H1 (cell line): Measurements from ENCODE around the gene STH.

ENCODE experiments used
- CHD1 ChIP-seq: IDR thresholded peaks from 2 replicates; pipeline ENCODE4 v1.6.1; 2012; ENCODE audit warnings: low read depth, low read length, improper control_type of control experiment
- GABPA ChIP-seq: IDR thresholded peaks from 2 replicates; pipeline ENCODE4 v1.6.1; 2011; ENCODE audit warnings: mild to moderate bottlenecking, low read length, moderate library complexity, borderline replicate concordance; ENCODE audit not compliant: insufficient read depth
- HDAC2 ChIP-seq, 2 experiments: fragments of 300-600 bp in 1 of 2; sonication (generic) in 1 of 2; IDR thresholded peaks; 2 replicates each; pipeline ENCODE4 v1.6.1; 2011 to 2012; ENCODE audit warnings: low read depth in 2 of 2, low read length in 2 of 2, mild to moderate bottlenecking in 2 of 2, moderate library complexity in 2 of 2, borderline replicate concordance in 1 of 2, inconsistent platforms in 1 of 2
- POLR2A ChIP-seq, 2 experiments: IDR thresholded peaks; 1 replicate in 1 of 2; 2 replicates in 1 of 2; pipeline ENCODE4 v1.6.1; 2011; ENCODE audit warnings: low read depth in 2 of 2, low read length in 2 of 2, mild to moderate bottlenecking in 2 of 2; ENCODE audit errors: control extremely low read depth in 1 of 2
- RFX5 ChIP-seq: IDR thresholded peaks from 2 replicates; pipeline ENCODE4 v1.6.1; 2011; ENCODE audit warnings: low read depth, low read length, improper control_type of control experiment, borderline replicate concordance
- RNF2 ChIP-seq: fragments of 200-900, 300-1000 bp; sonication (generic); IDR thresholded peaks from 2 replicates; pipeline ENCODE4 v1.7.1; 2016; ENCODE audit warnings: borderline replicate concordance, low read depth, mild to moderate bottlenecking, antibody characterized with exemption, low read length; ENCODE audit not compliant: poor library complexity, severe bottlenecking; ENCODE audit errors: missing control alignments
- SIN3A ChIP-seq, 2 experiments: IDR thresholded peaks in 1 of 2; conservative IDR thresholded peaks in 1 of 2; 2 replicates each; pipeline ENCODE4 v1.6.1; 2011 to 2012; ENCODE audit warnings: low read length in 2 of 2, improper control_type of control experiment in 1 of 2, low read depth in 1 of 2, mild to moderate bottlenecking in 1 of 2
- SP4 ChIP-seq: IDR thresholded peaks from 2 replicates; pipeline ENCODE4 v1.6.1; 2012; ENCODE audit warnings: low read length, inconsistent platforms
- YY1 ChIP-seq: IDR thresholded peaks from 2 replicates; pipeline ENCODE4 v1.6.1; 2011; ENCODE audit warnings: low read depth, mild to moderate bottlenecking, low read length
- TF ChIP-seq, protein P1 (sequence below), 3 experiments: IDR thresholded peaks; 1 replicate in 2 of 3; 2 replicates in 1 of 3; pipeline versions ENCODE4 v1.5.1 to v1.6.1; 2011; ENCODE audit warnings: low read length in 3 of 3, mild to moderate bottlenecking in 3 of 3, inconsistent platforms in 2 of 3, low read depth in 1 of 3, moderate library complexity in 1 of 3; ENCODE audit not compliant: insufficient read depth in 1 of 3; ENCODE audit errors: control extremely low read depth in 1 of 3

DNA sequence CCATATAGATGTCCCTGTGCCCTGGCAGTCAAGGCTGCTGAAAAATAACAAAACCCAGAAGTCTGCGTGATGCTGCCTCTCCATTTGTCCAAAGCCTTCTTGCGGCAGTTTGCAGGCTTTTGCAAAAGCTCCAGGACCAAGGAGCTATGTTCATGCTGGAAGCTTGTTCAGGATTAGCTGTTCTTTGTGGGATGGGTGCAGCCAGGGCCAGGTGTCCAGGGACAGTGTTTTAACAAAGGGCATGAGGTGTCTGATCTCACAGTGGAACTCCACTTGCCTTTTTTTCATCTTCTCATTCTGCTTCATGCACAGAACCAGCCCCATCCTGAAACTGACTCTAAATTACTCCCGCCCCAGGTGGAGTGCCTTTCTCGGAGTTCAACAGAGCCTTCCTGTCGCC, 31.7 kb upstream of the STH start:
- TF ChIP-seq, protein P1, sequence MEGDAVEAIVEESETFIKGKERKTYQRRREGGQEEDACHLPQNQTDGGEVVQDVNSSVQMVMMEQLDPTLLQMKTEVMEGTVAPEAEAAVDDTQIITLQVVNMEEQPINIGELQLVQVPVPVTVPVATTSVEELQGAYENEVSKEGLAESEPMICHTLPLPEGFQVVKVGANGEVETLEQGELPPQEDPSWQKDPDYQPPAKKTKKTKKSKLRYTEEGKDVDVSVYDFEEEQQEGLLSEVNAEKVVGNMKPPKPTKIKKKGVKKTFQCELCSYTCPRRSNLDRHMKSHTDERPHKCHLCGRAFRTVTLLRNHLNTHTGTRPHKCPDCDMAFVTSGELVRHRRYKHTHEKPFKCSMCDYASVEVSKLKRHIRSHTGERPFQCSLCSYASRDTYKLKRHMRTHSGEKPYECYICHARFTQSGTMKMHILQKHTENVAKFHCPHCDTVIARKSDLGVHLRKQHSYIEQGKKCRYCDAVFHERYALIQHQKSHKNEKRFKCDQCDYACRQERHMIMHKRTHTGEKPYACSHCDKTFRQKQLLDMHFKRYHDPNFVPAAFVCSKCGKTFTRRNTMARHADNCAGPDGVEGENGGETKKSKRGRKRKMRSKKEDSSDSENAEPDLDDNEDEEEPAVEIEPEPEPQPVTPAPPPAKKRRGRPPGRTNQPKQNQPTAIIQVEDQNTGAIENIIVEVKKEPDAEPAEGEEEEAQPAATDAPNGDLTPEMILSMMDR (IDR thresholded peaks at IDR 0.05; ENCODE audit: control extremely low read depth in 1 of 3, insufficient read depth in 1 of 3, low read depth in 1 of 3, low read length in 3 of 3): no peak
- TF ChIP-seq SIN3A (conservative IDR thresholded peaks at IDR 0.05 in 1 of 2, IDR thresholded peaks at IDR 0.05 in 1 of 2; ENCODE audit: low read depth in 1 of 2, low read length in 2 of 2) (no peak), HDAC2 (IDR thresholded peaks at IDR 0.05; ENCODE audit: borderline replicate concordance in 1 of 2, low read depth in 2 of 2, low read length in 2 of 2) (no peak), CHD1 (no peak), GABPA (no peak), POLR2A (IDR thresholded peaks at IDR 0.05; ENCODE audit: control extremely low read depth in 1 of 2, low read depth in 2 of 2, low read length in 2 of 2) (no peak), SP4 (no peak), YY1 (no peak), RFX5 (no peak), RNF2 (no peak)
